Loucy (cell line): ENCODE measurements around the gene FAM219B.

ENCODE experiments used
- H2AFZ ChIP-seq: fragments of 200-600 bp; sonication (generic); 2 replicates; pipeline ENCODE4 v1.6.0; 2016; ENCODE audit warnings: antibody characterized with exemption, mild to moderate bottlenecking, low read length, moderate library complexity
- H3F3A ChIP-seq: fragments of 200-600 bp; 2 replicates; pipeline ENCODE4 v1.6.0; 2016; ENCODE audit warnings: antibody characterized with exemption, low read depth, mild to moderate bottlenecking
- H3K27me3 ChIP-seq: fragments of 200-600 bp; sonication (generic); 2 replicates; pipeline ENCODE4 v1.6.1; 2014; ENCODE audit warnings: low read length, mild to moderate bottlenecking; ENCODE audit not compliant: insufficient read depth, poor library complexity, severe bottlenecking
- H3K36me3 ChIP-seq: fragments of 200-600 bp; sonication (generic); 2 replicates; pipeline ENCODE4 v1.6.1; 2016; ENCODE audit warnings: low read length; ENCODE audit not compliant: insufficient read depth
- H3K4me1 ChIP-seq: fragments of 200-600 bp; sonication (generic); 2 replicates; pipeline ENCODE4 v1.5.1; 2014; ENCODE audit warnings: low read length, mild to moderate bottlenecking; ENCODE audit not compliant: insufficient read depth, poor library complexity, severe bottlenecking
- H3K4me2 ChIP-seq: fragments of 200-600 bp; sonication (generic); 2 replicates; pipeline ENCODE4 v1.6.0; 2014; ENCODE audit warnings: antibody characterized with exemption, low read length, low read depth, mild to moderate bottlenecking; ENCODE audit not compliant: poor library complexity, severe bottlenecking
- H3K4me3 ChIP-seq: fragments of 200-600 bp; sonication (generic); 2 replicates; pipeline ENCODE4 v1.5.1; 2014; ENCODE audit warnings: low read length, mild to moderate bottlenecking, mixed read lengths; ENCODE audit not compliant: poor library complexity, severe bottlenecking
- H3K79me2 ChIP-seq: fragments of 200-600 bp; sonication (generic); 2 replicates; pipeline ENCODE4 v1.6.1; 2014; ENCODE audit warnings: low read length; ENCODE audit not compliant: insufficient read depth
- H3K9ac ChIP-seq: fragments of 200-600 bp; sonication (generic); 2 replicates; pipeline ENCODE4 v1.6.0; 2014; ENCODE audit warnings: mild to moderate bottlenecking, low read depth, low read length, moderate library complexity; ENCODE audit not compliant: poor library complexity, severe bottlenecking
- H3K9me2 ChIP-seq: fragments of 200-600 bp; sonication (generic); replicated peaks from 2 replicates; pipeline ENCODE4 v1.6.1; 2016; ENCODE audit warnings: low read depth, low read length, mixed read lengths
- H3K9me3 ChIP-seq: fragments of 200-600 bp; sonication (generic); 2 replicates; pipeline ENCODE4 v1.6.1; 2014; ENCODE audit warnings: mild to moderate bottlenecking, antibody characterized with exemption, low read length, low read depth; ENCODE audit not compliant: insufficient read depth
- H4K20me1 ChIP-seq: fragments of 200-600 bp; sonication (generic); 2 replicates; pipeline ENCODE4 v1.6.0; 2014; ENCODE audit warnings: antibody characterized with exemption, low read length, mild to moderate bottlenecking; ENCODE audit not compliant: insufficient read depth, poor library complexity, severe bottlenecking
- CTCF ChIP-seq: fragments of 200-600 bp; sonication (generic); conservative IDR thresholded peaks from 2 replicates; pipeline ENCODE4 v1.5.1; 2014; ENCODE audit warnings: mild to moderate bottlenecking, antibody characterized with exemption, low read length
- EZH2phosphoT487 ChIP-seq: fragments of 200-600 bp; IDR thresholded peaks from 2 replicates; pipeline ENCODE4 v1.6.1; 2018; ENCODE audit warnings: antibody characterized with exemption, mild to moderate bottlenecking, moderate library complexity, borderline replicate concordance

Gene FAM219B

DNA sequence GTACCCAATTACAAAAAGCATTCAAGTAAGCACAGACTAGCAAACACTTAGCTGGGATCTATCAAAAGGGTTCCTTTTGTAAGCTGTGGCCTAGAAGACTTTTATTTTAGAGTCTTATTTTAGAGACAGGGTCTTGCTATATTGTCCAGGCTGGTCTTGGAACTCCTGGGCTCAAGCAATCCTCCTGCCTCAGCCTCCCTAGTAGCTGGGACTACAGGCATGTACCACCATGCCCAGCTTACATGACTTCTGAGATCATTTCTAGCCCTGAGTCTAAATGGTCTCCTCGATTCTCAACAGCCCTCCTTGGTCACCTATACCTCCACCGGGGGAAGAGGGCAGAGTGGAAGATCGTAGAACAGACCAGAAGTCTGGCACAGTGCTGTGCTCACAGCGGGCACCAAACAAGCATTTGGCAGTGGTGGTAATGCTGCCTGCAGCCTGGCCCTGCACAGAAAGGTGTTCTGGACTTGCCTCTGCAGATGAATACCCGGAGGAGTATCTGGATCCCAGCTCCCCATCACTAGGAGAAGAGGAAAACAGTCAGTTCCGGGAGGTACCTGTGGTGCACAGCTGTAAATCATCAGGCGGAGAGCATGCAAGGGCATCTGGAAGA, 2.4 kb downstream of the FAM219B start:
- H3K4me1 ChIP-seq = peaks cover 18% of the 10 kb centered on the region
- peaks cover 4% of the 10 kb centered on the region; the same call in 1 of the 2 replicates for H3K36me3 ChIP-seq
- no peaks in the 10 kb centered on the region for H3K9me3 ChIP-seq
- peak overlapping the region; percentile 19 for H3K9ac ChIP-seq
- H2AFZ ChIP-seq = no peak overlapping the region
- H3K4me2 ChIP-seq = peak overlapping the region; percentile 86
- H3K79me2 ChIP-seq = peaks cover 24% of the 10 kb centered on the region
- no peaks in the 10 kb centered on the region for H4K20me1 ChIP-seq
- H3K27me3 ChIP-seq = no peaks in the 10 kb centered on the region
- H3K9me2 ChIP-seq = no peaks in the 10 kb centered on the region
- no peak for TF ChIP-seq CTCF
- TF ChIP-seq EZH2phosphoT487 = no peak
- H3F3A ChIP-seq = no peaks in the 10 kb centered on the region
- H3K4me3 ChIP-seq = peak overlapping the region; percentile 99

DNA sequence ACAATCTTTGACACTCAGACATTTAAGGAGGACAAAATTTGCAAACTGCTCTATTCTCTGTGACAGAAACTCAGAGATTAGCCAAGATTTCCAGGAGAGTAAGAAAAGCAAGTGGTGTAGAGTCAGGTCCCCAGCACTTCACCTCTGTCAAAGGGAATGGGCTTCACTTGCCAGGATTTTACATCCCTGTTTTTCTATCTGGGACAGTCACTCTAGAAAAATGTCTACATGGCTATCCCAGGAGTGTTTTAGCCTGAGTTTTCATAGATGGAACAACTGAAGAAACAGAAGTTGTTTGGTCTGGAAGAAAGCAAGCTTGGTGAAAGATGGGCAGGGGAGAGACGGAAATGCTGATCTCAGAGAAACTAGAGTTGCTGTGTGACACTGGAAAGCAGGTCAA, 3.0 kb downstream of the FAM219B start:
- Histone ChIP-seq H3K4me2 (no peak overlapping the region), H2AFZ (no peak overlapping the region), H3K27me3 (no peaks in the 10 kb centered on the region), H3K4me1 (peaks cover 18% of the 10 kb centered on the region), H3K9ac (peak overlapping the region; percentile 19), H3K79me2 (peaks cover 24% of the 10 kb centered on the region), H4K20me1 (no peaks in the 10 kb centered on the region), H3K9me3 (no peaks in the 10 kb centered on the region), H3K9me2 (no peaks in the 10 kb centered on the region), H3K4me3 (no peak overlapping the region), H3K36me3 (peaks cover 4% of the 10 kb centered on the region; the same call in 1 of the 2 replicates), H3F3A (no peaks in the 10 kb centered on the region)
- TF ChIP-seq EZH2phosphoT487 = no peak
- TF ChIP-seq CTCF = no peak

DNA sequence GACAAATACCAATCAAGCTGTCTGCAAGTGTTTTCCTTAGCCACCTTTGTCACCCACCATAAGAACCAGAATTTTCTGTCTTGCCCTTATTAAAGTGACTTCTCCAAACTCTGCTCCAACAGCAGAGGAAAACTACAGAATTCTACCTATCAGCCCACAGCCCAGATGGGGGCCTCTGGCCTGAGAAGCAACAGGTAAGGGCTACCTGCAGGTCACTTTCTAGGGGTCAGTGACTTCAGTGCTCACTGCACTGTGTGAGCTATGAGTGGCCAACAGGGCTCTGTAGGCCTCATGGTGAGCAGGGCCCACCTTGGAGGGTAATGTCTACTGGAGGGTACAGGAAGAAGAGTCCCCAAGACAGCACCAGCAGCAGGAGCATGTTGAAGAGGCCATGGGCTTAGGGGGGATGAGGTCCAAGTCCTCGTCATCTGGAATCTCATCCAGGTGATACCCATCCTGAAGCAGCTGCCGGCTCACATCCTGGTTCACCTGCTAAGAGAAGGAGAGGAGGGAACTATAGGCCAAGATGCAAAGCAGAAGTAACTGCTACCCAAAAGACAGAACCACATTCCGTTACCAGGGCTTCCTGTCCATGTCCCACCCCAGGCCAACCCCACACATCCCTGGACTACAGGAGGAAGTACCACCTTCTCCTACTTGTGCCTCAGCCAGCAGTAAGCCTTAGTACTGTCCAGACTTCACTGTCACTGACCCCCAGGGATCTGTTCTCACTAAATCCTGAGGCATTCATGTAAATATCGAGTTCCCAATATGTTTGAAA, 4.2 kb downstream of the FAM219B start:
- no peak overlapping the region for H3K9ac ChIP-seq
- H3K4me2 ChIP-seq = no peak overlapping the region
- peaks cover 24% of the 10 kb centered on the region for H3K79me2 ChIP-seq
- H3K27me3 ChIP-seq = no peaks in the 10 kb centered on the region
- no peaks in the 10 kb centered on the region for H3F3A ChIP-seq
- no peaks in the 10 kb centered on the region for H4K20me1 ChIP-seq
- H3K9me2 ChIP-seq = no peaks in the 10 kb centered on the region
- TF ChIP-seq EZH2phosphoT487 = no peak
- no peak for TF ChIP-seq CTCF
- H3K36me3 ChIP-seq = peaks cover 4% of the 10 kb centered on the region; the same call in 1 of the 2 replicates
- H3K4me1 ChIP-seq = peaks cover 20% of the 10 kb centered on the region
- no peaks in the 10 kb centered on the region for H3K9me3 ChIP-seq
- H2AFZ ChIP-seq = no peak overlapping the region
- H3K4me3 ChIP-seq = no peak overlapping the region
